Right lung (tissue), 5 donors: Measurements from ENCODE around the gene SMARCA2. TPM values are rescaled to one million over a fixed set of nuclear protein-coding genes. Genes with fewer than 3 reads are reported as not detected.

ENCODE experiments used
- DNase-seq, 2 donors: peaks; one replicate each; pipeline ENCODE4 v3.0.0-alpha.2; 2013
- polyA plus RNA-seq, 5 donors: library from polyadenylated mRNA; unstranded; fragments of 120-200 nt; gene quantifications; one replicate each; pipeline versions ENCODE4 v1.2.1 to v1.2.3, GENCODE V29; 2013; ENCODE audit warnings: inconsistent platforms in 1 of 5, low replicate concordance in 1 of 5; ENCODE audit not compliant: insufficient read length in 5 of 5, insufficient read depth in 1 of 5

The SMARCA2 gene
- polyA plus RNA-seq, 5 donors: 115 to 205 (median 152) TPM

- DNase-seq: no peak
Observed at GRCh38 chr9:2170722-2171121, 155.6 kb downstream of the SMARCA2 start.

GRCh38 chr9:2173170-2173569 lies 158.0 kb downstream of the SMARCA2 start:
- DNase-seq: no peak

GRCh38 chr9:2173861-2174260 lies 158.7 kb downstream of the SMARCA2 start:
- no peak for DNase-seq

- DNase-seq: no peak
Observed at GRCh38 chr9:2174306-2174705, 159.2 kb downstream of the SMARCA2 start.

GRCh38 chr9:2174911-2175310 lies 159.8 kb downstream of the SMARCA2 start:
- no peak for DNase-seq

GRCh38 chr9:2177121-2177520 lies 162.0 kb downstream of the SMARCA2 start:
- DNase-seq: no peak

- no peak for DNase-seq
Observed at GRCh38 chr9:2178034-2178734, 163.0 kb downstream of the SMARCA2 start.

GRCh38 chr9:2179567-2179966 lies 164.4 kb downstream of the SMARCA2 start:
- DNase-seq: no peak

GRCh38 chr9:2180154-2180553 lies 165.0 kb downstream of the SMARCA2 start:
- DNase-seq: peak in 1 of 2 donors; percentile 47

- no peak for DNase-seq
Observed at GRCh38 chr9:2180704-2181103, 165.6 kb downstream of the SMARCA2 start.

- no peak for DNase-seq
Observed at GRCh38 chr9:2181792-2182191, 166.6 kb downstream of the SMARCA2 start.

GRCh38 chr9:2190939-2191608 lies 175.9 kb downstream of the SMARCA2 start:
- DNase-seq: no peak

- DNase-seq: no peak
Observed at GRCh38 chr9:2191609-2191972, 176.4 kb downstream of the SMARCA2 start.

GRCh38 chr9:2192356-2192979 lies 177.3 kb downstream of the SMARCA2 start:
- no peak for DNase-seq

- no peak for DNase-seq
Observed at GRCh38 chr9:2193552-2193951, 178.4 kb downstream of the SMARCA2 start.

GRCh38 chr9:2195211-2195610 lies 180.1 kb downstream of the SMARCA2 start:
- no peak for DNase-seq

- DNase-seq: no peak
Observed at GRCh38 chr9:2196757-2197156, 181.6 kb downstream of the SMARCA2 start.

- no peak for DNase-seq
Observed at GRCh38 chr9:2198956-2199635, 183.9 kb downstream of the SMARCA2 start.

GRCh38 chr9:2199999-2200796 lies 185.1 kb downstream of the SMARCA2 start:
- DNase-seq: no peak

- no peak for DNase-seq
Observed at GRCh38 chr9:2208465-2208864, 193.3 kb downstream of the SMARCA2 start.

- DNase-seq: no peak
Observed at GRCh38 chr9:2208991-2209390, 193.8 kb downstream of the SMARCA2 start.

GRCh38 chr9:2209400-2209799 lies 194.3 kb downstream of the SMARCA2 start:
- no peak for DNase-seq
